GM12801 (cell line): Measurements from ENCODE around the gene CCDC174.

Source experiments
- CTCF ChIP-seq: IDR thresholded peaks from one replicate; pipeline ENCODE4 v1.5.1; 2011; ENCODE audit warnings: control low read depth; ENCODE audit not compliant: insufficient read length; ENCODE audit errors: extremely low read depth

Gene CCDC174

GRCh38 chr3:14651440-14652251, at the start of gene CCDC174:
Gene CCDC174, plus strand, starts transcription at chr3:14651762. Its CDS starts 75 bp downstream, at chr3:14651837.
- TF ChIP-seq CTCF: no peak

- no peak for TF ChIP-seq CTCF
These were observed 49.4 kb upstream of the CCDC174 start for GRCh38 chr3:14602006-14602803.

- TF ChIP-seq CTCF: no peak
These were observed 48.5 kb upstream of the CCDC174 start for GRCh38 chr3:14602804-14603644.

- no peak for TF ChIP-seq CTCF
These were observed 46.5 kb upstream of the CCDC174 start for GRCh38 chr3:14605067-14605466.

GRCh38 chr3:14605744-14606143, 45.8 kb upstream of the CCDC174 start:
- TF ChIP-seq CTCF: no peak

GRCh38 chr3:14606669-14607339, 44.8 kb upstream of the CCDC174 start:
- TF ChIP-seq CTCF: no peak

GRCh38 chr3:14608298-14608697, 43.3 kb upstream of the CCDC174 start:
- TF ChIP-seq CTCF: no peak
